Amniotic epithelial cell (primary cell): Measurements from ENCODE around the gene KIF26A.
"Not testable (repeated sequence)": the region's sequence is repeated elsewhere in the genome, so short reads cannot be mapped to it uniquely, and the experiment has no call there.

ENCODE experiments used
- DNase-seq: peaks from one replicate; pipeline ENCODE4 v3.0.0-alpha.2; 2010; ENCODE audit warnings: low read depth

Gene KIF26A

GRCh38 chr14:104144453-104144790 is 6.0 kb downstream of the KIF26A start:
- no peak for DNase-seq

DNA sequence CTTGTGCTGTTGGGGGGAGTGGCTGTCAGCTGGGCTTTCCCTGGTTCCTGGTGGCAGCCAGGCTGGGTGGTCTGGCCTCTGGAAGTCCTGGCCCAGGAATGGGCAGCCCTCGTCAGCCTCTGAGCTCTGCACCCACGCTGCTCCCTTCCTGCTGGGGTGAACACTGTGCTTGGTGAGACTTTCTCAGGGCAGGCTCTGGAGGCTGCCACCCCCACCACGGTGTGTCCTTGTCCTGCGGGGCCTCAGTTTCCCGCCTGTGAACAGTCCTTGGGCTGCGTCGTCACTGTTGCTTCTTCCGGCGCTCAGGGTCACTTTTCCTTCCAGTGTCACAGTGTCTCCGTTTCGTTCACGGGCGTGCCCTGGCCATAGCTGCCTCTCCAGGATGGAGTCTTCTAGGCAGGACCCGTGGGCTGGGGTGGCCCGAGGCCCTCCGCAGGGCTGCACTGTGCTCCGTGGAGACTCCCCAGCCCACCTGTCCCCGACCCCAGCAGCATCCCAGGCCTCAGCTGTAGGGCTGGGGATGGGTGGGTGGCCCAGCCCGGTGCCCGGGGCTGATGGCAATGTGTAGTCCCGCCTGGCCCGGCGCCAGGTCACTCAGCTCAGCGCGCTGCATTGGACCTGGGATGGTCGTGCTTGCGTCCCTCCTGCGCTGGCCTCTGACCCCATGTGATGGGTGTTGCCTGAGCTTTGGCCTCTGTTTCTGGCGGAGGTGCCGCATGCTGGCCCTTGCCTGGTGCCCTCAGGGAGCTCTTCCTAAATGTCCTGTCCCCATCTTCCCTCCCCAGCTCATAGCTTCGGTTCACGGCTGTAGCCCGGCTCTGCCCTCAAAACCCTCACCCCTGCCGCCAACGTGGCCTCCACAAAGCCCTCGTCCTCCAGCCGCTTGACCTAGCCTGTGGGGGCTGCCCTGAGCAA is 6.8 kb downstream of the KIF26A start:
- DNase-seq = no peak

- no peak for DNase-seq
Observed at GRCh38 chr14:104145826-104146601, 7.6 kb downstream of the KIF26A start.

DNA sequence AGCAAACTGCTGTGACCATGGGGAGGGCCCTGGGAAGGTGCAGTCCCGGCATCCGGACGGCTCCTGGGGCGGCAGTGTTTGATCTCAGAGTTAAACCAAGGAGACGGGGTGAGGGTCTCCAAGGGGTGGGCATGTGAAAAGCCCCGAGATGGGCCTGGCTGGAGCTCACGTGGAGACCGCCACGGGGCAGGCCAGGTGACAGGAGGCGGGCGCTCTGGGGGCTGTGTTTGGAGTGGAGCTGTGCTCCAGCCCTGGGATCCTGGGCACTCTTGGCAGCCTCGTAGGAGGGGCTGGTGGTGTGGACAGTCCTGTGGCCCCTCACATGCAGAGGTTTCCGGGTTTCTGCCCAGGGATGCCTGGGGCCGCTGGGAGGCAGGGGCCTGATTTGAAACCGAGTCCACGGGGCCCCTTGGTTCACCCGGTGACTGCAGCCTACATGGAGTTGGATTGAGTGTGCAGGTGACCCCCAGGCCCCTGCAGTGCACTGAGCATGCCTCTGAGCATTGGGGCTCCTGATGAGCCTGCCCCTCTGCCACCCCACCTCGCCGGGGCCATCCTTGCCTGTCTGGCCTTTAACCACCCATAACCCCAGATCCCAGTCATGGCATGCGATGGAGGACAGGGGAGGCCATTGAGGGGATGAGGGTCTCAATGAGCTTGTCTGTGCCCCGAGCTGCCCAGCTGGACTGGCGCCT is 8.4 kb downstream of the KIF26A start:
- no peak for DNase-seq

GRCh38 chr14:104147346-104148125 is 9.1 kb downstream of the KIF26A start:
- no peak for DNase-seq

- no peak for DNase-seq
Observed at GRCh38 chr14:104148433-104149277, 10.3 kb downstream of the KIF26A start.

- no peak for DNase-seq
Observed at GRCh38 chr14:104149278-104149595, 10.8 kb downstream of the KIF26A start.

- peak; percentile 7 for DNase-seq
Observed at GRCh38 chr14:104149617-104150135, 11.3 kb downstream of the KIF26A start.

DNA sequence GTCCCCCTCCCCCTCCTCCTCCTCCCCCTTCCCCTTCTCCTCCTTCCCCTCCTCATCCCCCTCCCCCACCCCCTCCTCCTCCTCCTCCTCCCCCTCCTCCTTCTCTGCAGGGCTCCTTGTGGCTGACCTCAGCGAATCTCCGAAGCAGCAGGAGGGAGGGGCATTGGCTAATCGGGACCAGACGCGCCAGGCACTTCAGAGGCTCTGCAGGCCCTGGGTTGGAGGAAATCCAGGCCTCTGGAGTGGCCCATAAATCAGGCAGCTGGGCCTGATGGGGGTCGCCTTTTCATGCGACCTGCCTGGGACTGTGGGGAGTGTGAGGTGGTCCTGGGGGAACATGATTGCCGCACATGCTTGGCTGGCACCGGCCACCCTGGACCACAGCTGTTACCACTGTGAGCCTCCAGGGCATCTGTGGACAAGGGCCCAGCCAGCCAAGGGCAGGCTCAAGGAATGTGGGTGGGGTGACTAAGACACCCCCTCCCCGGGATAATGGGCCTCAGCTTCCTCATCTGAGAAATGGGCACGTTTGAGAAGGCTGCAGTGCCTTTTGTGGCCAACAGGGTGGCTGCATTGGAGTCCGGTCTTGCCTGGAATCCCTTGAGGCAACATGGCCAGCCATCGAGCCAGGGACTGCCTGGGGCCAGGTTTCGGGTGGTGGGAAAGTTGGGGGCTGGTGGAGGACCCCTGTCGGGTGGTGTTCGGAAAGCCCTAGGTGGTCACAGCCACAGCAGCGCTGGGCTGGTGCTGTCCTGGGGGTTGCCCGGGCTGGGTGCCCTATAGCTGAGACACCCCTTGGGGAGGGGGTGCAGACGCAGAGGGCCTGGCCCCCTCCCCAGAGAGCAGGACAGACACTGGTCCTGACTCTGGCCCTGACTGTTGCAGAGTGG is 12.0 kb downstream of the KIF26A start:
- DNase-seq = peak; percentile 58

DNA sequence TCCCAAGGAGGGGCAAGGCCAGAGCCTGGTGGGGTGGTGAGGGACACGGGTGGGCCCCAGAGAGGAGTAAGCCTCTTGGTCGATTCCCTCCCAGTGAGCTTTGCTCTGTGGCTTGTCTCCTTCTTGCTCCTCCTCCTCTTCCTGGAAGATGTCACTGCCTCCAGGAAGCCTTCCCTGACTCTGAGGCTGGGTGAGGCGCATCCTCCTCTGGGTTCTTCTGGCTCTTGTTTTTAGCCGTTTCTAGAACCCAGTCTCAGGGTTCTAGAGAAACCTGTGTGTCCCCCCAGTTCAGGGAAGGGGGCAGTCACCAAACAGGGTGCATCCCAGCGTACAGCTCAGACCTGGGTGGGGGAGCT is 12.6 kb downstream of the KIF26A start:
- DNase-seq = no peak

DNA sequence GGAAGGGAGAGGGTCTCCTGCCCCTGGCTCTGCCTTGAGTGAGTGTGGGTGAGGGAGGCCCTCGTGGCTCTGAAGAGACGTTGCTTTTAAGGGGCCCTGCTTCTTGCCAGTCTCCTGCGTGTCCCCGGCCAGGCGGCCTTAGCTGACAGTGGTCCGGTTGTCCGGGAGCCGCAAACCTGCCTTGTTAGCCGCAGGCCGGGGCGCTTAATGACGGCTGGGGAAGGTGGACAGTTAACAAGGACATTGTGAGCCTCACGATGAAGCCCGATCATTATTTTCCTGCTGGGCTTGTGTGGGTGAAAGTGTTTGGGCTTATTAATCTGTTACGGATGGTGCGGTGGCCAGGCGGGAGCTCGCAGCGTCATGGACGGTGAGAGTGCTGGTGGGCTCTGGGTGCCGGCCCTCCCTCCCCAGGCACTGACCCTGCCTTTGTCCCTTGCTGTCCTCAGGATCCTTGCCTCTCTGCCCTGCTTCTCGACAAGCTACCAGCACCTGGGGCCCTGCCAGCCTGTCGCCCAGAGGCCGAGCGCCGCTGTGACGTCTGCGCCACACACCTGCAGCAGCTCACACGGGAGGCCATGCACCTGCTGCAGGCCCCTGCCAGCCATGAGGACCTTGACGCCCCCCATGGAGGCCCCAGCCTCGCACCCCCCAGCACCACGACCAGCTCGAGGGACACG is 13.3 kb downstream of the KIF26A start:
- DNase-seq = no peak

GRCh38 chr14:104152246-104152575 is 13.8 kb downstream of the KIF26A start:
- no peak for DNase-seq

DNA sequence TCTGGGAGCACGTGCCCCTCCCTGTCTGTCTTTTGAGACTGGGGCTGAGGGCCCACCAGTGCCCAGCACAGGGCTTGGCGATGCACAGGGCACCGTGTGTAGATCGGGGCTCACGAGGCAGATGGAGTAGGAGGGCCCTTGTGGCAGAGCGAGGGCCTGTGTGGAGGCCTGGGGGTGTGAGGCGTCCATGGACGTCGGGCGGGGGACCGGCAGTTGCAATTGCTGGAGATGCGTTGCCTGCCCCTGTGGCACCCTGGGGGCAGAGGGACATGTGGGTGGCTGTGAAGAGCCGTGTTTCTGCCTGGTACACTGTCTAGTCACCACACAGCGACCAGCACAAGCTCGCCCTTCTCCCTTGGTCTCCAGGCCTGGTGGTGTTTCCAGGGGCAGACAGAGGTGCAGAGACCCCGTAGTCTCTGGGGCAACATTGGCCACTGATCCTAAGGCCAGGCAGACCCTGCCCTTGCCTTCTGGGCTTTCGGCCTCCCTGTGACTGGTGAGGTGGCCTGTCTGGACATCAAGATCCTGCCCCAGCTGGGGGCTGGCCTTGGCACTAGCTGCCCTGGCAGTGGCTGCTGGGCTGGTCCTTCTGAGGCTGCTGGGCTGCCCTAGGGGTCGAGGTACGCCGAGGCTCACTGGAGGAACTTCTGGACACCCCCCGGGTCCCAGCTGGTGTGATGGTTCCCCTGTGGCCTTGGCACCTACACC is 14.5 kb downstream of the KIF26A start:
- no peak for DNase-seq

DNA sequence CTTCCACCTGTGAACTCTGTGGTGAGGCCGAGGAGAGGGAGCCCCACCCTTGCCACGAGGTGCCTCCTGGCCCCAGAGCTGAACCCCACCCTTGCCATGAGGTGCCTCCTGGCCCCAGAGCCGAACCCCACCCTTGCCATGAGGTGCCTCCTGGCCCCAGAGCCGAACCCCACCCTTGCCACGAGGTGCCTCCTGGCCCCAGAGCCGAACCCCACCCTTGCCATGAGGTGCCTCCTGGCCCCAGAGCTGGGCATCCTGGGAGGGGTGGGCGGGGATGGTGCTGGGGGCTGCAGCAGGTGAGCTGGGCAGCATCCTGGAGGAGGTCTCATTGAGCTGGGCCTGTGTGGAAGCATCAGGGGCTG is 15.0 kb downstream of the KIF26A start:
- DNase-seq = not testable (repeated sequence)

DNA sequence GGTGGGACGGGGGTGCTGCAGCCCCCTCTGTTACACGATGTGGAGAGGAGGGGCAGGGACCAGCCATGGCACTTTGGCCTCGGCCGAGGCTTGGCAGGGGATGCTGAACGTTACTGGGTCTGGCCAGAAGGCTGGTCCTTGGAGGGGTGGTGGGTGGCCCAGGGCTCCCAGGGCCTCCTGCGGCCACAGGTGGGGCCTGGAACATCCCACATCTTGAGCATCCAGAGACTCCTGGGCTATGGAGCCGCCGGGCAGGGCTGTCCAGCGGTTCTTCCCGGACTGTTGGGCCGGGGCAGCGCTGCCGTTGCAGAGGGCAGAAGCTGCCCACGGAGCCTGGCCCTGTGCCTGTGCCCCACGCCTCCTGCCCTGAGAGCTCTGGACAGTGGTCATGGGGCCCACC is 15.9 kb downstream of the KIF26A start:
- DNase-seq = no peak

- DNase-seq = no peak
Observed at GRCh38 chr14:104155513-104155912, 17.1 kb downstream of the KIF26A start.

GRCh38 chr14:104156142-104156541 is 17.8 kb downstream of the KIF26A start:
- no peak for DNase-seq

GRCh38 chr14:104157016-104157928 is 18.9 kb downstream of the KIF26A start:
- DNase-seq = no peak
